Lung (tissue), 12 donors: ENCODE data around the gene OSMR. TPM values are rescaled to one million over a fixed set of nuclear protein-coding genes. Genes with fewer than 3 reads are reported as not detected.

Experiments
- ATAC-seq: fragments of 200-7000 bp; cut with Tn5 transposase; one replicate; pipeline ENCODE4 v1.9.1; 2020; ENCODE audit warnings: moderate number of reproducible peaks; ENCODE audit not compliant: insufficient read depth, low FRiP score
- DNase-seq, 3 donors: peaks; one replicate each; pipeline ENCODE4 v3.0.0-alpha.2; 2013 to 2017
- H3K27ac ChIP-seq, 2 donors: one replicate each; pipeline ENCODE4 v1.5.1; 2013; ENCODE audit warnings: mild to moderate bottlenecking in 2 of 2, moderate library complexity in 2 of 2, control low read depth in 1 of 2, inconsistent platforms in 1 of 2, low read depth in 1 of 2, low read length in 1 of 2
- H3K27me3 ChIP-seq, 3 donors: one replicate each; pipeline ENCODE4 v1.5.1; 2013; ENCODE audit warnings: low read length in 2 of 3; ENCODE audit not compliant: control insufficient read depth in 3 of 3, insufficient read depth in 3 of 3
- H3K36me3 ChIP-seq, 4 donors: one replicate each; pipeline ENCODE4 v1.5.1; 2013; ENCODE audit warnings: low read length in 4 of 4, mild to moderate bottlenecking in 1 of 4, moderate library complexity in 1 of 4; ENCODE audit not compliant: control insufficient read depth in 4 of 4, insufficient read depth in 4 of 4
- H3K4me1 ChIP-seq, 5 donors: one replicate each; pipeline ENCODE4 v1.5.1; 2013; ENCODE audit warnings: low read length in 5 of 5, mild to moderate bottlenecking in 2 of 5, moderate library complexity in 1 of 5; ENCODE audit not compliant: control insufficient read depth in 5 of 5, insufficient read depth in 5 of 5
- H3K4me3 ChIP-seq: one replicate; pipeline ENCODE4 v1.5.1; 2013; ENCODE audit warnings: mild to moderate bottlenecking, control low read depth, moderate library complexity
- H3K9ac ChIP-seq, 2 donors: one replicate each; pipeline ENCODE4 v1.5.1; 2013; ENCODE audit warnings: low read length in 2 of 2, control low read depth in 1 of 2; ENCODE audit not compliant: insufficient read depth in 1 of 2
- H3K9me3 ChIP-seq, 4 donors: one replicate each; pipeline ENCODE4 v1.5.1; 2013; ENCODE audit warnings: low read length in 3 of 4, mild to moderate bottlenecking in 1 of 4, moderate library complexity in 1 of 4; ENCODE audit not compliant: control insufficient read depth in 4 of 4, insufficient read depth in 3 of 4
- WGBS, 2 donors: extraction: QIAGEN DNeasy Blood & Tissue Kit; methylation state at CpG; one replicate each; pipeline ENCODE4 v1.1.7; 2013; 5-methylcytosine and 5-hydroxymethylcytosine counted together
- polyA plus RNA-seq, 2 donors: library from polyadenylated mRNA; stranded (reverse); fragments of 200-250 nt; gene quantifications; one replicate each; pipeline ENCODE4 v1.2.1, GENCODE V29; 2013
- total RNA-seq, 2 donors: library from RNA; depleted of rRNA in 1 of 2; stranded (reverse); fragments of >200 nt in 1 of 2; gene quantifications; one replicate each; pipeline ENCODE4 v1.2.1, GENCODE V29; 2014 to 2021
- TF ChIP-seq, protein P1 (sequence below): IDR thresholded peaks from 2 replicates; pipeline ENCODE4 v1.5.1; 2012; ENCODE audit warnings: mild to moderate bottlenecking; ENCODE audit errors: control extremely low read depth, extremely low read depth
- donor health status: control.
- donor health status: control.
- donor health status: Bipolar disorder and iron deficiency.
- donor health status: healthy.
- donor health status: DM: yes; HTN: yes; CAD: no.

The OSMR gene
- total and polyA plus RNA-seq, 4 donors: 15.4 to 72.8 (median 57.4) TPM

DNA sequence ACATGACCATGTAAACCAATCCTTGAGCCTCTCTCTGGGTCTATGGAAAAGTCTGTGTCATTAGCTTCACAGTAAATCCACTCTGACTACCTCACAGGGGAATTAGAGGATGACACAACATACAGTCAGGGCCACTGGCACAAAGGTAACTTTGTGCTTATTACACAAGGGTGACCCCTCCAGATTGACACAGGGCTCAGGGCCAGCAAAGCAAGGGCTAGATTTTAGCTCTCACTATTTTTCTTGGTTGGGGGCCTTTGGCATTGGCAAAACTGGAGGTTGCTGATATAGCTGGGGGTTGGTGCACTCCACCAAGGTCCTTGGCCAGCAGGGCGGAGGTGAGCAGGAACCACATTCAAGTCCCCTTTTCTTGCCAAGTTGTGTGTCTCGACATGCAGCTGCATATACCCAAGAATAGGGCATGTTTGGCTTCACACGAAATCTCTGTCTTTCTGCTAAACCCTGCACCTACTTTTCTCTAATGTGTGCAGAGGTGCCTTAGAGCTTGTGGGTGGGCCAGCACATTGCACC is 15.2 kb upstream of the OSMR start:
- WGBS, 2 donors: 86 to 93% methylated on average over 3 of the region's 3 CpGs
- Histone ChIP-seq H3K27ac (no peak overlapping the region), H3K36me3 (peaks cover 4 to 6% (median 5%) of the 10 kb centered on the region in 4 donors), H3K9me3 (peaks cover 0 to 4% (median 0%) of the 10 kb centered on the region in 4 donors), H3K4me1 (peaks cover 0 to 6% (median 0%) of the 10 kb centered on the region in 5 donors), H3K9ac (no peak overlapping the region), H3K4me3 (no peak overlapping the region), H3K27me3 (no peaks in the 10 kb centered on the region)
- TF ChIP-seq, protein P1, sequence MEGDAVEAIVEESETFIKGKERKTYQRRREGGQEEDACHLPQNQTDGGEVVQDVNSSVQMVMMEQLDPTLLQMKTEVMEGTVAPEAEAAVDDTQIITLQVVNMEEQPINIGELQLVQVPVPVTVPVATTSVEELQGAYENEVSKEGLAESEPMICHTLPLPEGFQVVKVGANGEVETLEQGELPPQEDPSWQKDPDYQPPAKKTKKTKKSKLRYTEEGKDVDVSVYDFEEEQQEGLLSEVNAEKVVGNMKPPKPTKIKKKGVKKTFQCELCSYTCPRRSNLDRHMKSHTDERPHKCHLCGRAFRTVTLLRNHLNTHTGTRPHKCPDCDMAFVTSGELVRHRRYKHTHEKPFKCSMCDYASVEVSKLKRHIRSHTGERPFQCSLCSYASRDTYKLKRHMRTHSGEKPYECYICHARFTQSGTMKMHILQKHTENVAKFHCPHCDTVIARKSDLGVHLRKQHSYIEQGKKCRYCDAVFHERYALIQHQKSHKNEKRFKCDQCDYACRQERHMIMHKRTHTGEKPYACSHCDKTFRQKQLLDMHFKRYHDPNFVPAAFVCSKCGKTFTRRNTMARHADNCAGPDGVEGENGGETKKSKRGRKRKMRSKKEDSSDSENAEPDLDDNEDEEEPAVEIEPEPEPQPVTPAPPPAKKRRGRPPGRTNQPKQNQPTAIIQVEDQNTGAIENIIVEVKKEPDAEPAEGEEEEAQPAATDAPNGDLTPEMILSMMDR: no peak
- DNase-seq: no peak
- ATAC-seq: no peak

GRCh38 chr5:38831117-38831516 is 14.7 kb upstream of the OSMR start:
- 70 to 75% methylated on average over 5 of the region's 5 CpGs for WGBS, 2 donors
- H3K9ac ChIP-seq: no peak overlapping the region
- no peak overlapping the region for H3K27ac ChIP-seq
- peaks cover 0 to 4% (median 0%) of the 10 kb centered on the region in 4 donors for H3K9me3 ChIP-seq
- H3K4me1 ChIP-seq: peaks cover 0 to 6% (median 0%) of the 10 kb centered on the region in 5 donors
- H3K4me3 ChIP-seq: no peak overlapping the region
- TF ChIP-seq, protein P1: no peak
- H3K27me3 ChIP-seq: no peaks in the 10 kb centered on the region
- peaks cover 4 to 6% (median 5%) of the 10 kb centered on the region in 4 donors for H3K36me3 ChIP-seq
- no peak for DNase-seq
- ATAC-seq: no peak

GRCh38 chr5:38831909-38832308 is 13.9 kb upstream of the OSMR start:
- Histone ChIP-seq H3K9ac (no peak overlapping the region), H3K36me3 (peaks cover 4 to 6% (median 5%) of the 10 kb centered on the region in 4 donors), H3K27ac (no peak overlapping the region), H3K27me3 (no peaks in the 10 kb centered on the region), H3K4me1 (peaks cover 0 to 3% (median 0%) of the 10 kb centered on the region in 5 donors), H3K9me3 (peaks cover 0 to 3% (median 0%) of the 10 kb centered on the region in 4 donors), H3K4me3 (no peak overlapping the region)
- 33% methylated on average over 3 of the region's 3 CpGs for WGBS, 2 donors
- ATAC-seq (no peak), DNase-seq (peak in 1 of 3 donors; percentile 57)
- TF ChIP-seq, protein P1: peak; percentile 10

GRCh38 chr5:38832810-38833209 is 13.0 kb upstream of the OSMR start:
- peak in 1 of 3 donors; percentile 13 for DNase-seq
- no peaks in the 10 kb centered on the region for H3K9me3 ChIP-seq
- TF ChIP-seq, protein P1: no peak
- no peaks in the 10 kb centered on the region for H3K27me3 ChIP-seq
- no peak overlapping the region for H3K9ac ChIP-seq
- H3K27ac ChIP-seq: no peak overlapping the region
- ATAC-seq: no peak
- H3K36me3 ChIP-seq: peaks cover 0 to 5% (median 3%) of the 10 kb centered on the region in 4 donors
- H3K4me1 ChIP-seq: peaks cover 0 to 3% (median 0%) of the 10 kb centered on the region in 5 donors
- no peak overlapping the region for H3K4me3 ChIP-seq
- 84 to 86% methylated on average over 4 of the region's 4 CpGs for WGBS, 2 donors
